K562 (cell line): Measurements from ENCODE around the gene RSU1. TPM values are rescaled to one million over a fixed set of nuclear protein-coding genes. Genes with fewer than 3 reads are reported as not detected.

Experiments
- ATAC-seq: fragments of 200-7000 bp; cut with Tn5 transposase; 3 replicates; pipeline ENCODE4 v1.9.1; 2020; ENCODE audit warnings: moderate library complexity
- BruUV-seq: library from RNA; stranded (reverse); fragments of 400-500 nt; replicated peaks from 2 replicates; lab custom pipeline; 2021; lab: Mats Ljungman, UMichigan
- CTCF ChIA-PET: fragments of 300-600 bp; formaldehyde crosslinking; extraction: SDS; loops from one replicate; lab custom pipeline; 2021; ENCODE audit warnings: low intra/inter-chr PET ratio; lab: Yijun Ruan, JAX
- POLR2A ChIA-PET: fragments of 300-600, 350-650 bp; sonication (Branson Sonifier 250); formaldehyde crosslinking; extraction: SDS; loops from one replicate; lab custom pipeline; 2021; ENCODE audit warnings: antibody characterized with exemption, inconsistent platforms; lab: Yijun Ruan, JAX
- DNase-seq, 4 experiments: peaks; one replicate each; pipeline versions ENCODE4 v3.0.0 to v3.0.0-alpha.2; 2011 to 2018; ENCODE audit warnings: low spot score in 3 of 4, mixed read lengths in 3 of 4; ENCODE audit errors: extremely low read depth in 1 of 4
- FAIRE-seq: peaks from 2 replicates; lab custom pipeline; 2011; peaks lifted over from hg19 to GRCh38; lab: Jason Lieb, UNC
- H2AFZ ChIP-seq: 2 replicates; pipeline ENCODE4 v1.6.0; 2011; ENCODE audit warnings: low read depth, low read length, control low read depth, inconsistent platforms
- H3K27ac ChIP-seq: fragments of 200-600 bp; 3 replicates; pipeline ENCODE4 v1.8.0; 2011; ENCODE audit warnings: low read depth, mild to moderate bottlenecking, control low read depth, inconsistent platforms, low read length, moderate library complexity, mixed read lengths; ENCODE audit errors: extremely low read depth
- H3K27me3 ChIP-seq, 2 experiments: fragments of 300-600 bp in 1 of 2; 2 replicates in 1 of 2; 3 replicates in 1 of 2; pipeline versions ENCODE4 v1.6.0 to v1.8.0; 2011; ENCODE audit warnings: inconsistent platforms in 2 of 2, low read length in 2 of 2, mild to moderate bottlenecking in 1 of 2, mixed read lengths in 1 of 2, moderate library complexity in 1 of 2; ENCODE audit not compliant: control insufficient read depth in 2 of 2, insufficient read depth in 2 of 2
- H3K36me3 ChIP-seq: fragments of 300-600 bp; 3 replicates; pipeline ENCODE4 v1.8.0; 2011; ENCODE audit warnings: mild to moderate bottlenecking, low read length, inconsistent platforms; ENCODE audit not compliant: control insufficient read depth, insufficient read depth
- H3K4me1 ChIP-seq, 2 experiments: fragments of 200-600 bp in 1 of 2; replicated peaks in 1 of 2; 2 replicates in 1 of 2; 3 replicates in 1 of 2; pipeline versions ENCODE4 v1.5.1 to v1.8.0; 2011; ENCODE audit warnings: inconsistent platforms in 2 of 2, low read length in 2 of 2, mild to moderate bottlenecking in 1 of 2, mixed read lengths in 1 of 2, moderate library complexity in 1 of 2; ENCODE audit not compliant: control insufficient read depth in 2 of 2, insufficient read depth in 2 of 2
- H3K4me2 ChIP-seq: 2 replicates; pipeline ENCODE4 v1.6.1; 2011; ENCODE audit warnings: low read length, control low read depth, inconsistent platforms, mixed read lengths; ENCODE audit not compliant: insufficient read depth
- H3K4me3 ChIP-seq: fragments of 200-600 bp; sonication (generic), shearing (Covaris generic); 2 replicates; pipeline ENCODE4 v1.5.1; 2016; ENCODE audit warnings: control low read depth, inconsistent platforms
- H3K79me2 ChIP-seq: fragments of 200-600 bp; 3 replicates; pipeline ENCODE4 v1.8.0; 2011; ENCODE audit warnings: low read length, inconsistent platforms; ENCODE audit not compliant: control insufficient read depth, insufficient read depth
- H3K9ac ChIP-seq, 2 experiments: 2 replicates each; pipeline versions ENCODE4 v1.6.0 to v1.6.1; 2011; ENCODE audit warnings: low read depth in 2 of 2, low read length in 2 of 2, control low read depth in 1 of 2, inconsistent platforms in 1 of 2, mild to moderate bottlenecking in 1 of 2, mixed read lengths in 1 of 2; ENCODE audit not compliant: insufficient read depth in 1 of 2
- H3K9me1 ChIP-seq: one replicate; pipeline ENCODE4 v1.6.0; 2011; ENCODE audit warnings: inconsistent platforms, mild to moderate bottlenecking, low read length, moderate library complexity; ENCODE audit not compliant: control insufficient read depth, insufficient read depth
- H3K9me3 ChIP-seq: replicated peaks from 2 replicates; pipeline ENCODE4 v1.5.1; 2011; ENCODE audit warnings: low read depth, low read length, inconsistent platforms; ENCODE audit not compliant: control insufficient read depth, insufficient read depth
- H4K20me1 ChIP-seq: replicated peaks from 2 replicates; pipeline ENCODE4 v1.6.1; 2011; ENCODE audit warnings: low read length, inconsistent platforms, mixed read lengths; ENCODE audit not compliant: control insufficient read depth, insufficient read depth
- ARHGAP35 ChIP-seq: fragments of 450-650 bp; IDR thresholded peaks from 2 replicates; pipeline ENCODE4 v1.6.1; 2018; ENCODE audit not compliant: partially characterized antibody
- ATF1 ChIP-seq, 2 experiments: fragments of 450-650 bp in 1 of 2; IDR thresholded peaks; 2 replicates each; pipeline ENCODE4 v1.6.1; 2016; ENCODE audit warnings: missing compliant biosample characterization in 1 of 2, missing genetic modification characterization in 1 of 2
- CBX2 ChIP-seq: fragments of 200-600 bp; sonication (generic); IDR thresholded peaks from one replicate; pipeline ENCODE4 v1.6.1; 2012; ENCODE audit warnings: mild to moderate bottlenecking, low read length, inconsistent platforms; ENCODE audit not compliant: insufficient read depth, poor library complexity, severe bottlenecking
- CREM ChIP-seq: IDR thresholded peaks from 2 replicates; pipeline ENCODE4 v1.6.1; 2014; ENCODE audit warnings: antibody characterized with exemption, low read depth
- EGR1 ChIP-seq: fragments of 450-650 bp; conservative IDR thresholded peaks from 2 replicates; pipeline ENCODE4 v1.6.1; 2017; ENCODE audit warnings: mild to moderate bottlenecking
- FOS ChIP-seq: IDR thresholded peaks from 3 replicates; pipeline ENCODE4 v1.6.1; 2011; ENCODE audit not compliant: insufficient read length; ENCODE audit errors: extremely low read depth
- FOXM1 ChIP-seq, 2 experiments: fragments of 450-650 bp in 1 of 2; sonication (generic) in 1 of 2; formaldehyde crosslinking in 1 of 2; IDR thresholded peaks; 2 replicates each; pipeline versions ENCODE4 v1.6.1 to v1.9.0; 2017 to 2022; ENCODE audit warnings: low read depth in 2 of 2, mild to moderate bottlenecking in 2 of 2, missing genetic modification reagents in 1 of 2, moderate library complexity in 1 of 2
- JUNB ChIP-seq: fragments of 450-650 bp; formaldehyde crosslinking; conservative IDR thresholded peaks from 2 replicates; pipeline ENCODE4 v1.4.0; 2020; ENCODE audit warnings: mild to moderate bottlenecking
- KLF16 ChIP-seq: IDR thresholded peaks from 2 replicates; pipeline ENCODE4 v1.6.1; 2016; ENCODE audit warnings: antibody characterized with exemption
- PHB2 ChIP-seq: fragments of 450-650 bp; IDR thresholded peaks from 2 replicates; pipeline ENCODE4 v1.6.1; 2017; ENCODE audit warnings: low read depth
- SPI1 ChIP-seq: IDR thresholded peaks from 2 replicates; pipeline ENCODE4 v1.6.1; 2011; ENCODE audit warnings: low read depth, low read length, control low read depth, borderline replicate concordance
- TAF9B ChIP-seq: fragments of 450-650 bp; IDR thresholded peaks from 2 replicates; pipeline ENCODE4 v1.6.1; 2018; ENCODE audit warnings: mild to moderate bottlenecking; ENCODE audit not compliant: partially characterized antibody
- YY1 ChIP-seq, 3 experiments: IDR thresholded peaks; 2 replicates each; pipeline ENCODE4 v1.6.1; 2011; ENCODE audit warnings: low read length in 2 of 3, mild to moderate bottlenecking in 2 of 3, moderate library complexity in 2 of 3, borderline replicate concordance in 1 of 3, control low read depth in 1 of 3, low read depth in 1 of 3; ENCODE audit not compliant: insufficient read depth in 3 of 3, insufficient replicate concordance in 2 of 3, control insufficient read depth in 1 of 3, insufficient read length in 1 of 3; ENCODE audit errors: extremely low read depth in 1 of 3
- ZNF239 ChIP-seq: fragments of 250-450 bp; sonication (Bioruptor Pico); IDR thresholded peaks from 2 replicates; pipeline ENCODE4 v1.4.0; 2020; ENCODE audit warnings: mild to moderate bottlenecking
- ZNF696 ChIP-seq: fragments of 250-450 bp; sonication (Bioruptor Pico); conservative IDR thresholded peaks from 2 replicates; pipeline ENCODE4 v1.4.0; 2020; ENCODE audit warnings: mild to moderate bottlenecking, moderate library complexity
- WGBS: fragments of 100-300 bp; shearing (Covaris generic); methylation state at CpG from one replicate; pipeline ENCODE4 v1.1.6; 2016; ENCODE audit warnings: low coverage, mixed read lengths; ENCODE audit not compliant: insufficient coverage; ENCODE audit errors: missing lambda C conversion rate; 5-methylcytosine and 5-hydroxymethylcytosine counted together
- in situ Hi-C: fragments of 300-500 bp; cut with MboI; formaldehyde crosslinking; loops from 4 replicates; pipeline ENCODE4 v1.15.0; 2018; ENCODE audit warnings: inconsistent platforms, mixed read lengths
- intact Hi-C: fragments of 100-400 bp; cut with micrococcal nuclease; formaldehyde crosslinking; loops from 2 replicates; pipeline ENCODE4 v1.14.2; 2022
- polyA plus RNA-seq, 8 experiments: library from polyadenylated mRNA; depleted of rRNA in 4 of 8; stranded (reverse) in 5 of 8; unstranded in 3 of 8; fragments of >200 nt; fragmentation: Nextera tagmentation in 2 of 8; fragmentation: Illumina TruSeq in 1 of 8; extraction: Ambion mirVana in 2 of 8; extraction: Trizol in 1 of 8; gene quantifications; 2 replicates each; pipeline versions ENCODE4 v1.2.1 to v1.2.3, GENCODE V29; 2011 to 2014; ENCODE audit warnings: inconsistent platforms in 1 of 8, missing spikeins in 1 of 8
- total RNA-seq, 7 experiments: library from RNA; depleted of rRNA in 6 of 7; stranded (reverse); fragments of >200 nt in 6 of 7; fragmentation: Illumina TruSeq in 2 of 7; extraction: Trizol in 2 of 7; gene quantifications; 2 replicates each; pipeline versions ENCODE4 v1.2.1 to v1.2.3, GENCODE V29; 2011 to 2021; ENCODE audit warnings: low replicate concordance in 1 of 7
- TF ChIP-seq, protein P1 (sequence below): fragments of 250-450 bp; sonication (Bioruptor Pico); IDR thresholded peaks from 2 replicates; pipeline ENCODE4 v1.8.0; 2022; ENCODE audit warnings: moderate library complexity, mild to moderate bottlenecking, inconsistent platforms
- TF ChIP-seq, protein P2 (sequence below), 2 experiments: fragments of 450-650 bp in 1 of 2; sonication (generic) in 1 of 2; formaldehyde crosslinking in 1 of 2; IDR thresholded peaks in 1 of 2; conservative IDR thresholded peaks in 1 of 2; 2 replicates each; pipeline versions ENCODE4 v1.6.1 to v1.8.1; 2016 to 2023; ENCODE audit warnings: mild to moderate bottlenecking in 2 of 2, moderate library complexity in 2 of 2, inconsistent platforms in 1 of 2, missing genetic modification reagents in 1 of 2

The RSU1 gene
- total and polyA plus RNA-seq, 9 of the 15 experiments (the other 6 are each of a cell fraction or from before 2014, with no cell fraction given), result 18.8 to 67.3 (median 31.5) TPM

DNA sequence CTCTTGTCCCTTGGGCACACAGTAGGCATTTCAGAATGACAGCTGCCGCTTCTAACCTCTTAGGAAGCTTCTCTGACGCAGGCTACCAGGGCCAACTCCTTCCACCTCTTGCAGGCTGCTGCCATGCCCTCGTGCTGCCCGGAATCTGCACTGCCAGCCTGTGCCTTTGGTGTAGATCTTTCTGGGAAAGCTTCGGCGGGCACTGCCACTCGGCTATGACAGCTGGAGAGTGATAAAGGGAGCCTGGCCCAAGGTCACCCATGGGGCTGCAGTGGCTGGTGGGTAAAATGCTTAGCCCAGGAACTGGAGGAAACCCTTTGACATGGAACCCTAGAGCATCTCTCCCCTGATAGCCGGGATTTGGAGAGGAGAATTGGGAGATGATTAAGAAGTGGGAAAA lies 217.6 kb downstream of the RSU1 start (continued):
- no peak for TF ChIP-seq TAF9B
- TF ChIP-seq PHB2, result no peak
- no peak for TF ChIP-seq FOXM1 (IDR thresholded peaks at IDR 0.05; ENCODE audit: low read depth)
- TF ChIP-seq FOXM1 (CRISPR knock-in tag; IDR thresholded peaks at IDR 0.05; ENCODE audit: low read depth), result no peak
- TF ChIP-seq ARHGAP35, result no peak
- no peak for TF ChIP-seq JUNB (CRISPR knock-in tag)
- TF ChIP-seq ZNF696 (CRISPR knock-in tag), result no peak
- no peak for TF ChIP-seq KLF16

DNA sequence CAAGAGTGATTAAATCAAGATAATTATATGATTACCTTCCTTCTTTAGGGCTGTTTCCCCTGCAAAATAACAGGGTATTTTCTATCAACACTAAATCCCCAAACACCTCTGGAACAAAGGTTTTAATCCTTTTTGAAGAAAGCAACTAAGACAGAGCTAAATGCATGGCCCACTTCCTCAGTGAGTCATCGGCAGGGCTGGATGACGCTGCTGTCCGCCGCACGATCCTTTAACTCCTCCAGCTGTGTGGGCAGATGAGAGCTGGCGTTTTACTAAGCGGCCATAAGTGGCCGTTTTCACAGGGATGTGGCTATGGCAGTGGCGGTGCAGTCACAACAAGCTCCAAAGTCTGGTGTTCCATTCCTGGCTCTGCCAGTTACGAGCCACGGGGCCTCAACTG lies 219.6 kb downstream of the RSU1 start:
- peaks cover 0 to 12% of the 10 kb centered on the region in 2 experiments; a peak in 2 of 5 replicates for H3K27me3 ChIP-seq
- 5% methylated on average over 10 of the region's 11 CpGs for WGBS
- in situ Hi-C loops, result no loop called here
- TF ChIP-seq FOS (no peak), EGR1 (peak; percentile 76), YY1 (IDR thresholded peaks at IDR 0.05; ENCODE audit: borderline replicate concordance in 1 of 3, control insufficient read depth in 1 of 3, extremely low read depth in 1 of 3, insufficient read depth in 3 of 3, insufficient read length in 1 of 3, insufficient replicate concordance in 2 of 3, low read depth in 1 of 3, low read length in 2 of 3) (peak in 2 of 3 experiments; percentile 19 to 66), ZNF239 (CRISPR knock-in tag) (no peak), ARHGAP35 (no peak), CBX2 (no peak), CREM (peak; percentile 81), ATF1 (CRISPR knock-in tag; IDR thresholded peaks at IDR 0.05) (no peak), ATF1 (tag; IDR thresholded peaks at IDR 0.05) (peak; percentile 68), SPI1 (peak; percentile 86)
- TF ChIP-seq, protein P1, sequence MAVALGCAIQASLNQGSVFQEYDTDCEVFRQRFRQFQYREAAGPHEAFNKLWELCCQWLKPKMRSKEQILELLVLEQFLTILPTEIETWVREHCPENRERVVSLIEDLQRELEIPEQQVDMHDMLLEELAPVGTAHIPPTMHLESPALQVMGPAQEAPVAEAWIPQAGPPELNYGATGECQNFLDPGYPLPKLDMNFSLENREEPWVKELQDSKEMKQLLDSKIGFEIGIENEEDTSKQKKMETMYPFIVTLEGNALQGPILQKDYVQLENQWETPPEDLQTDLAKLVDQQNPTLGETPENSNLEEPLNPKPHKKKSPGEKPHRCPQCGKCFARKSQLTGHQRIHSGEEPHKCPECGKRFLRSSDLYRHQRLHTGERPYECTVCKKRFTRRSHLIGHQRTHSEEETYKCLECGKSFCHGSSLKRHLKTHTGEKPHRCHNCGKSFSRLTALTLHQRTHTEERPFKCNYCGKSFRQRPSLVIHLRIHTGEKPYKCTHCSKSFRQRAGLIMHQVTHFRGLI (CRISPR knock-in tag), result no peak
- TF ChIP-seq, protein P2, sequence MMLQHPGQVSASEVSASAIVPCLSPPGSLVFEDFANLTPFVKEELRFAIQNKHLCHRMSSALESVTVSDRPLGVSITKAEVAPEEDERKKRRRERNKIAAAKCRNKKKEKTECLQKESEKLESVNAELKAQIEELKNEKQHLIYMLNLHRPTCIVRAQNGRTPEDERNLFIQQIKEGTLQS (IDR thresholded peaks at IDR 0.05), result peak; percentile 93
- TF ChIP-seq, protein P2 (CRISPR knock-in tag; conservative IDR thresholded peaks at IDR 0.05), result no peak

More for the DNA sequence above, 219.6 kb downstream of the RSU1 start:
- peak; percentile 93 for ATAC-seq
- no peak overlapping the region for H3K4me3 ChIP-seq
- H3K9ac ChIP-seq, result no peak overlapping the region
- DNase-seq, result peak; percentile 32 to 69 (median 40)
- H3K36me3 ChIP-seq, result no peaks in the 10 kb centered on the region
- H3K79me2 ChIP-seq, result no peaks in the 10 kb centered on the region
- H3K27ac ChIP-seq, result no peak overlapping the region
- H3K9me3 ChIP-seq, result no peaks in the 10 kb centered on the region
- H3K4me2 ChIP-seq, result peak overlapping the region; percentile 34; the same call in 1 of the 2 replicates
- ChIA-PET POLR2A (interaction anchor here (0.7 to 1.1 kb wide), 2 partner anchors 13 to 19 kb away, joined by 3 to 5 read pairs; no protein-coding TSS in a partner anchor), CTCF (no interaction called here)
- intact Hi-C loops, result no loop called here
- peaks cover 0 to 3% of the 10 kb centered on the region in 2 experiments; a peak in 1 of 5 replicates for H3K4me1 ChIP-seq
- H2AFZ ChIP-seq, result no peak overlapping the region; the same call in 1 of the 2 replicates
- no peaks in the 10 kb centered on the region for H3K9me1 ChIP-seq
- no TSS peak for BruUV-seq
- H4K20me1 ChIP-seq, result peaks cover 12% of the 10 kb centered on the region; the same call in 1 of the 2 replicates
- FAIRE-seq, result peak; percentile 92
